Prostate gland (tissue), 2 donors: ENCODE data around the gene MASP1. TPM values are rescaled to one million over a fixed set of nuclear protein-coding genes. Genes with fewer than 3 reads are reported as not detected.

Experiments used
- DNase-seq: peaks from one replicate; pipeline ENCODE4 v3.0.0-alpha.2; 2019; ENCODE audit warnings: low spot score
- H3K27ac ChIP-seq, 2 donors: fragments of 200-600 bp; sonication (generic); 2 replicates each; pipeline ENCODE4 v1.5.1; 2017 to 2019
- H3K27me3 ChIP-seq: fragments of 200-600 bp; sonication (generic); replicated peaks from 2 replicates; pipeline ENCODE4 v1.5.1; 2019; ENCODE audit not compliant: insufficient read depth
- H3K36me3 ChIP-seq, 2 donors: fragments of 200-600 bp; sonication (generic); 1 replicate in 1 of 2; 2 replicates in 1 of 2; pipeline versions ENCODE4 v1.5.1 to v1.8.1; 2017 to 2019
- H3K4me1 ChIP-seq: fragments of 200-600 bp; sonication (generic); replicated peaks from 2 replicates; pipeline ENCODE4 v1.5.1; 2019
- H3K4me3 ChIP-seq, 2 donors: fragments of 200-600 bp; sonication (generic); 2 replicates each; pipeline ENCODE4 v1.5.1; 2017 to 2019
- H3K9me3 ChIP-seq: fragments of 200-600 bp; sonication (generic); 2 replicates; pipeline ENCODE4 v1.5.1; 2017
- CTCF ChIP-seq, 4 experiments: fragments of 200-600 bp in 2 of 4; fragments of 450-650 bp in 2 of 4; sonication (generic) in 2 of 4; IDR thresholded peaks; 1 replicate in 3 of 4; 2 replicates in 1 of 4; pipeline ENCODE4 v1.5.1; 2016 to 2019; ENCODE audit warnings: antibody characterized with exemption in 4 of 4, mild to moderate bottlenecking in 2 of 4, moderate library complexity in 2 of 4
- POLR2A ChIP-seq: fragments of 450-650 bp; IDR thresholded peaks from one replicate; pipeline ENCODE4 v1.6.1; 2016; ENCODE audit warnings: antibody characterized with exemption, mild to moderate bottlenecking
- POLR2AphosphoS5 ChIP-seq: sonication (generic); formaldehyde crosslinking; IDR thresholded peaks from one replicate; pipeline ENCODE4 v1.6.1; 2017; ENCODE audit warnings: antibody characterized with exemption
- WGBS: methylation state at CpG from one replicate; pipeline ENCODE4 v1.1.5; 2018; 5-methylcytosine and 5-hydroxymethylcytosine counted together
- intact Hi-C: fragments of 100-400 bp; cut with DNase I; formaldehyde crosslinking; loops from one replicate; pipeline ENCODE4 v1.14.2; 2022
- total RNA-seq, 2 donors: library from RNA; depleted of rRNA; stranded (reverse); fragments of >200 nt; gene quantifications; one replicate each; pipeline ENCODE4 v1.1.0, GENCODE V29; 2016

MASP1 gene
- total RNA-seq, 2 donors from 2014 or later = 22.1 to 27.3 TPM

GRCh38 chr3:187319699-187320302 is 28.3 kb upstream of the MASP1 start:
- no peak overlapping the region for H3K27ac ChIP-seq
- 34% methylated on average over 7 of the region's 7 CpGs for WGBS
- H3K4me1 ChIP-seq = no peaks in the 10 kb centered on the region
- H3K9me3 ChIP-seq = no peaks in the 10 kb centered on the region
- H3K4me3 ChIP-seq = no peak overlapping the region
- peaks cover 5% of the 10 kb centered on the region for H3K27me3 ChIP-seq
- TF ChIP-seq POLR2AphosphoS5 (no peak), CTCF (IDR thresholded peaks at IDR 0.05) (peak; percentile 77 to 95 (median 82)), POLR2A (no peak)
- H3K36me3 ChIP-seq = no peaks in the 10 kb centered on the region
- intact Hi-C loops = loop anchor here (1.0 to 2.0 kb wide), 2 partner anchors 97 to 360 kb away; no protein-coding TSS in a partner anchor
- DNase-seq = peak; percentile 57

GRCh38 chr3:187318819-187319616 is 27.5 kb upstream of the MASP1 start:
- TF ChIP-seq POLR2AphosphoS5 (no peak), CTCF (IDR thresholded peaks at IDR 0.05) (peak; percentile 73 to 89 (median 84))
- 21% methylated on average over 13 of the region's 13 CpGs for WGBS
- Histone ChIP-seq H3K4me1 (no peaks in the 10 kb centered on the region), H3K4me3 (no peak overlapping the region), H3K9me3 (no peaks in the 10 kb centered on the region), H3K36me3 (no peaks in the 10 kb centered on the region), H3K27me3 (peaks cover 2% of the 10 kb centered on the region), H3K27ac (no peak overlapping the region)
- intact Hi-C loops = loop anchor here (1.0 to 2.0 kb wide), 2 partner anchors 96 to 360 kb away; no protein-coding TSS in a partner anchor
- DNase-seq = no peak

GRCh38 chr3:187315872-187316271 is 24.3 kb upstream of the MASP1 start:
- H3K9me3 ChIP-seq = no peaks in the 10 kb centered on the region
- H3K27ac ChIP-seq = no peak overlapping the region
- 94% methylated on average over 5 of the region's 5 CpGs for WGBS
- TF ChIP-seq POLR2AphosphoS5 = no peak
- no peak for TF ChIP-seq CTCF (IDR thresholded peaks at IDR 0.05)
- no peak for TF ChIP-seq POLR2A
- H3K36me3 ChIP-seq = no peaks in the 10 kb centered on the region
- H3K27me3 ChIP-seq = no peaks in the 10 kb centered on the region
- no peaks in the 10 kb centered on the region for H3K4me1 ChIP-seq
- no peak overlapping the region for H3K4me3 ChIP-seq
- intact Hi-C loops = no loop called here
- no peak for DNase-seq

- Histone ChIP-seq H3K4me3 (no peak overlapping the region), H3K27ac (no peak overlapping the region), H3K27me3 (no peaks in the 10 kb centered on the region), H3K4me1 (no peaks in the 10 kb centered on the region), H3K9me3 (no peaks in the 10 kb centered on the region), H3K36me3 (no peaks in the 10 kb centered on the region)
- TF ChIP-seq POLR2A (no peak), CTCF (IDR thresholded peaks at IDR 0.05) (no peak), POLR2AphosphoS5 (no peak)
- 42% methylated on average over 5 of the region's 5 CpGs for WGBS
- intact Hi-C loops = no loop called here
- DNase-seq = no peak
These were observed 22.6 kb upstream of the MASP1 start for GRCh38 chr3:187314176-187314575.
